PC-3 (cell line): Measurements from ENCODE around the gene SCGB1A1. TPM values are rescaled to one million over a fixed set of nuclear protein-coding genes. Genes with fewer than 3 reads are reported as not detected.
"Not testable (repeated sequence)": the region's sequence is repeated elsewhere in the genome, so short reads cannot be mapped to it uniquely, and the experiment has no call there.

Experiments
- ATAC-seq: fragments of 200-7000 bp; cut with Tn5 transposase; 2 replicates; pipeline ENCODE4 v1.9.1; 2020; ENCODE audit warnings: mild to moderate bottlenecking, moderate library complexity
- BruUV-seq: library from RNA; stranded (reverse); fragments of 400-500 nt; replicated peaks from 2 replicates; lab custom pipeline; 2021; lab: Mats Ljungman, UMichigan
- CTCF ChIA-PET: fragments of 300-600 bp; sonication (Branson Sonifier 250); formaldehyde crosslinking; loops from one replicate; lab custom pipeline; 2022; ENCODE audit warnings: antibody characterized with exemption; lab: Charles Lee
- POLR2A ChIA-PET: fragments of 300-600 bp; sonication (Branson Sonifier 250); formaldehyde crosslinking; loops from one replicate; lab custom pipeline; 2022; ENCODE audit warnings: antibody characterized with exemption; ENCODE audit not compliant: unreplicated experiment; lab: Charles Lee
- DNase-seq: peaks from one replicate; pipeline ENCODE4 v3.0.0-alpha.2; 2015
- H2AFZ ChIP-seq: fragments of 300-600 bp; sonication (generic); 2 replicates; pipeline ENCODE4 v1.6.0; 2016; ENCODE audit warnings: antibody characterized with exemption, low read length
- H3F3A ChIP-seq: fragments of 300-600 bp; sonication (generic); one replicate; pipeline ENCODE4 v1.6.0; 2017; ENCODE audit warnings: antibody characterized with exemption, low read length, control low read depth, mild to moderate bottlenecking; ENCODE audit not compliant: unreplicated experiment
- H3K27ac ChIP-seq: fragments of 300-600 bp; sonication (generic); 2 replicates; pipeline ENCODE4 v1.5.1; 2016; ENCODE audit warnings: mild to moderate bottlenecking, low read length
- H3K27me3 ChIP-seq: fragments of 300-600 bp; sonication (generic); 2 replicates; pipeline ENCODE4 v1.6.1; 2016; ENCODE audit warnings: low read length, mixed read lengths
- H3K36me3 ChIP-seq: fragments of 300-600 bp; sonication (generic); 2 replicates; pipeline ENCODE4 v1.6.1; 2016; ENCODE audit warnings: low read depth, mixed run types, low read length, mixed read lengths
- H3K4me1 ChIP-seq: fragments of 300-600 bp; sonication (generic); 2 replicates; pipeline ENCODE4 v1.5.1; 2016; ENCODE audit warnings: low read length; ENCODE audit not compliant: insufficient read depth
- H3K4me2 ChIP-seq: fragments of 300-600 bp; sonication (generic); 2 replicates; pipeline ENCODE4 v1.6.0; 2016; ENCODE audit warnings: low read length
- H3K4me3 ChIP-seq: fragments of 300-600 bp; sonication (generic); 2 replicates; pipeline ENCODE4 v1.5.1; 2016; ENCODE audit warnings: mild to moderate bottlenecking, low read length, mixed read lengths
- H3K79me2 ChIP-seq: fragments of 300-600 bp; sonication (generic); 2 replicates; pipeline ENCODE4 v1.6.1; 2017; ENCODE audit warnings: low read length, mixed read lengths
- H3K9ac ChIP-seq: fragments of 300-600 bp; sonication (generic); 2 replicates; pipeline ENCODE4 v1.6.0; 2016; ENCODE audit warnings: mild to moderate bottlenecking, low read length
- H3K9me2 ChIP-seq: fragments of 300-600 bp; sonication (generic); replicated peaks from 2 replicates; pipeline ENCODE4 v1.6.1; 2016; ENCODE audit warnings: mixed run types, low read length, mixed read lengths
- H3K9me3 ChIP-seq: fragments of 300-600 bp; sonication (generic); 2 replicates; pipeline ENCODE4 v1.6.1; 2016; ENCODE audit warnings: low read length, mixed read lengths
- H4K20me1 ChIP-seq: fragments of 300-600 bp; sonication (generic); 2 replicates; pipeline ENCODE4 v1.6.1; 2016; ENCODE audit warnings: low read length, mixed read lengths
- EZH2 ChIP-seq: fragments of 300-600 bp; sonication (generic); IDR thresholded peaks from one replicate; pipeline ENCODE4 v1.6.1; 2017; ENCODE audit warnings: antibody characterized with exemption, mild to moderate bottlenecking, low read length; ENCODE audit not compliant: unreplicated experiment
- EZH2phosphoT487 ChIP-seq: fragments of 300-600 bp; sonication (generic); IDR thresholded peaks from 2 replicates; pipeline ENCODE4 v1.6.1; 2018; ENCODE audit warnings: mild to moderate bottlenecking, antibody characterized with exemption, low read length, borderline replicate concordance
- intact Hi-C: fragments of 100-400 bp; cut with micrococcal nuclease; formaldehyde crosslinking; loops from 2 replicates; pipeline ENCODE4 v1.9.0; 2023
- total RNA-seq: library from RNA; depleted of rRNA; stranded (reverse); fragments of >200 nt; gene quantifications from 2 replicates; pipeline ENCODE4 v1.2.3, GENCODE V29; 2014
- TF ChIP-seq, protein P1 (sequence below): fragments of 300-600 bp; sonication (generic); conservative IDR thresholded peaks from 2 replicates; pipeline ENCODE4 v1.5.1; 2017; ENCODE audit warnings: antibody characterized with exemption, low read depth, mild to moderate bottlenecking, low read length

The SCGB1A1 gene
- total RNA-seq, 1 experiment from 2014 or later, result not detected

DNA sequence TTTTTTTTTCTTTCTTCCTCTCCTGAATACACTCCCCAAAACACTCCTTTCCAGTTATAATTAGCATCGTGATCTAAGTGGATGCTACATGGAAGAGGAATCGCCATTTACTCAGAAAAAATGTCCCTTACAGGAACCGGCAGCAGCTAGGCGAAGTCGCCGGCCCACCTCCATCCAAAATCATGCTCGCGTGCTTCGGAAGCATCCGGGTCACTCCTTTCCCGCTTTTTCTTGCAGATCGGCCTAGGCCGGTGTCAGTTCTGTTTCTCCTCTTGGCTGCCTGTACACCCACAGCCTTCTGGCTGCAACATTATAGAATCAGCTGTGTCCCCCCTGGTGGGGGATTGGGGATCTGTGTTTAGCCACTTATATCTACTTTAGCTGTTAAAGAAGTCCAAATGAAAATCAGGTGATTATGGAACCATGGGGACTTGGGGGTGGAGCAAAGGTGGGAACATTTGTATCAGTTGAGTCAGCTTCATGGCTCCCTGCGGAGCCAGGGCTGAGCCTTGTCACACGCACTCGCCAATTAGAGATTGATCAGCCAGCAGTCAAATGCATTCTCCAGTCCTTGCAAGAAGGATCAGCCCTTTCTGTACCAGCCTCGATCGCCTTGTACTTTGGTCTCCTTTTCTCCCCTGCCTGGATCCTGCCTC is 45.2 kb upstream of the SCGB1A1 start:
- H3K4me2 ChIP-seq, result no peak overlapping the region
- no peaks in the 10 kb centered on the region for H3K4me1 ChIP-seq
- no peaks in the 10 kb centered on the region for H3F3A ChIP-seq
- intact Hi-C loops, result no loop called here
- no peak overlapping the region for H2AFZ ChIP-seq
- H3K4me3 ChIP-seq, result no peak overlapping the region
- no peak overlapping the region for H3K9ac ChIP-seq
- DNase-seq (no peak), ATAC-seq (no peak)
- no peaks in the 10 kb centered on the region for H3K27me3 ChIP-seq
- H3K9me3 ChIP-seq, result no peaks in the 10 kb centered on the region
- no peaks in the 10 kb centered on the region for H4K20me1 ChIP-seq
- H3K36me3 ChIP-seq, result no peaks in the 10 kb centered on the region
- ChIA-PET POLR2A (no interaction called here), CTCF (no interaction called here)
- H3K27ac ChIP-seq, result no peak overlapping the region
- BruUV-seq, result no TSS peak
- no peaks in the 10 kb centered on the region for H3K79me2 ChIP-seq
- no peaks in the 10 kb centered on the region for H3K9me2 ChIP-seq
- TF ChIP-seq EZH2phosphoT487, result no peak
- TF ChIP-seq, protein P1, sequence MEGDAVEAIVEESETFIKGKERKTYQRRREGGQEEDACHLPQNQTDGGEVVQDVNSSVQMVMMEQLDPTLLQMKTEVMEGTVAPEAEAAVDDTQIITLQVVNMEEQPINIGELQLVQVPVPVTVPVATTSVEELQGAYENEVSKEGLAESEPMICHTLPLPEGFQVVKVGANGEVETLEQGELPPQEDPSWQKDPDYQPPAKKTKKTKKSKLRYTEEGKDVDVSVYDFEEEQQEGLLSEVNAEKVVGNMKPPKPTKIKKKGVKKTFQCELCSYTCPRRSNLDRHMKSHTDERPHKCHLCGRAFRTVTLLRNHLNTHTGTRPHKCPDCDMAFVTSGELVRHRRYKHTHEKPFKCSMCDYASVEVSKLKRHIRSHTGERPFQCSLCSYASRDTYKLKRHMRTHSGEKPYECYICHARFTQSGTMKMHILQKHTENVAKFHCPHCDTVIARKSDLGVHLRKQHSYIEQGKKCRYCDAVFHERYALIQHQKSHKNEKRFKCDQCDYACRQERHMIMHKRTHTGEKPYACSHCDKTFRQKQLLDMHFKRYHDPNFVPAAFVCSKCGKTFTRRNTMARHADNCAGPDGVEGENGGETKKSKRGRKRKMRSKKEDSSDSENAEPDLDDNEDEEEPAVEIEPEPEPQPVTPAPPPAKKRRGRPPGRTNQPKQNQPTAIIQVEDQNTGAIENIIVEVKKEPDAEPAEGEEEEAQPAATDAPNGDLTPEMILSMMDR, result no peak
- TF ChIP-seq EZH2, result no peak

DNA sequence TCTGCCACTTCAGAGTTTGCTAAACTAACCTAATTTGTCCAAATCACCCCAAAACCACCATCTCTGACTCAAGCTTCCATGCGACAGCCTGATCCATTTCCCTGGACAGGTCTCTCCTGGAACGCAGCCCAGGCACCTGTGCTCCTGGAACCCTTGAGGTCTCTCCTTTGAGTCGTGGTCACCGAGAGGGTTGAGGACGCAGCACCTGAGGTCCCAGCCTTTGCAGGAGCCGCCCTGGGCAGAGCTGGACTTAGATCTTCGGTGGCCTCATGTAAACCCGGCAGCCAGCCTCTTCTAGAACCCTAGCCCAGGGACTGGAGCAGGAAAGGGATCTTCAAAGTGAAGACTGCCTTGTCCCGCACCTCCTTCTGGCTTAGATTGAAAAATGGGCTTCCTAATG is 44.0 kb upstream of the SCGB1A1 start:
- BruUV-seq, result no TSS peak
- no peaks in the 10 kb centered on the region for H3K27me3 ChIP-seq
- H4K20me1 ChIP-seq, result no peaks in the 10 kb centered on the region
- DNase-seq (no peak), ATAC-seq (no peak)
- no peak overlapping the region for H3K9ac ChIP-seq
- ChIA-PET POLR2A (no interaction called here), CTCF (no interaction called here)
- H2AFZ ChIP-seq, result no peak overlapping the region
- no peaks in the 10 kb centered on the region for H3K4me1 ChIP-seq
- H3K79me2 ChIP-seq, result no peaks in the 10 kb centered on the region
- H3K36me3 ChIP-seq, result no peaks in the 10 kb centered on the region
- H3K9me3 ChIP-seq, result no peaks in the 10 kb centered on the region
- TF ChIP-seq, protein P1, result no peak
- TF ChIP-seq EZH2 (no peak), EZH2phosphoT487 (no peak)
- no peaks in the 10 kb centered on the region for H3K9me2 ChIP-seq
- H3K4me2 ChIP-seq, result no peak overlapping the region
- no peak overlapping the region for H3K4me3 ChIP-seq
- intact Hi-C loops, result loop anchor here (5.0 kb wide), 2 partner anchors 202 to 578 kb away; no protein-coding TSS in a partner anchor
- no peak overlapping the region for H3K27ac ChIP-seq
- no peaks in the 10 kb centered on the region for H3F3A ChIP-seq

- H4K20me1 ChIP-seq, H3F3A ChIP-seq, H3K9me2 ChIP-seq, H3K4me2 ChIP-seq, H3K79me2 ChIP-seq, H3K4me1 ChIP-seq, H3K4me3 ChIP-seq, H3K36me3 ChIP-seq, H3K27me3 ChIP-seq, POLR2A ChIA-PET, H3K9ac ChIP-seq, H2AFZ ChIP-seq, H3K9me3 ChIP-seq, ATAC-seq, H3K27ac ChIP-seq, BruUV-seq: not testable (repeated sequence)
- peak; percentile 89 for DNase-seq
- CTCF ChIA-PET, result interaction anchor here (0.6 to 1.5 kb wide), 2 partner anchors 161 to 167 kb away, joined by 3 to 4 read pairs; no protein-coding TSS in a partner anchor
- intact Hi-C loops, result loop anchor here (1.0 to 5.0 kb wide), 4 partner anchors 38 to 581 kb away; no protein-coding TSS in a partner anchor
- TF ChIP-seq, protein P1, result peak; percentile 52; the same call in 1 of the 2 replicates
These were observed 40.3 kb upstream of the SCGB1A1 start for GRCh38 chr11:62378459-62379063.

DNA sequence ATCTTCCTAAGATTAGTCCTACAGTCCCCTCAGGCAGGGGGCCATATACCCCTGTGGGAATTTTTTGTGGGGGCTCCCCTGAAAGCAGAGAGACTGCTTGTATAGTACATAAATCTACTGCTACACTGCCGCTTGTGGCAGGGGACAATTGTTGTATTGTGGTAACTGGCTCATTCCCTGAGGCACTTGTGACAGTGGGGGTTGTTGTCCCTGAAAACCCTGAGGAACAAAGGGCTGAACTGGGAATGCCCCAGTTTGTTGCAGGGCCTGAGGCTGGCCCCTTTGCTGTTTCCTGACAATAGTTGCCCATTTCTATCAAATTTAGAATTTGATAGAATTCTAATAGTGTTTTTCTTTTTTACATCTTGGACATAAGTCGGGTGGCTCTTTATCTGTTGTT is 39.2 kb upstream of the SCGB1A1 start:
- H3K36me3 ChIP-seq, H2AFZ ChIP-seq, H3K4me2 ChIP-seq, ATAC-seq, H3K79me2 ChIP-seq, H3K27ac ChIP-seq, H4K20me1 ChIP-seq, H3F3A ChIP-seq, H3K4me1 ChIP-seq, DNase-seq, H3K9me3 ChIP-seq, CTCF ChIA-PET, POLR2A ChIA-PET, H3K9me2 ChIP-seq, BruUV-seq, H3K4me3 ChIP-seq, H3K27me3 ChIP-seq, H3K9ac ChIP-seq: not testable (repeated sequence)
- intact Hi-C loops, result loop anchor here (5.0 kb wide), 2 partner anchors 207 to 582 kb away; no protein-coding TSS in a partner anchor
